Colonic mucosa (tissue), 4 donors: ENCODE measurements around the gene M6PR. TPM values are rescaled to one million over a fixed set of nuclear protein-coding genes. Genes with fewer than 3 reads are reported as not detected.

Source experiments
- DNase-seq: peaks from one replicate; pipeline ENCODE4 v3.0.0-alpha.2; 2020
- H3K27ac ChIP-seq: fragments of 200-600 bp; one replicate; pipeline ENCODE4 v1.8.0; 2021
- H3K27me3 ChIP-seq: fragments of 200-600 bp; one replicate; pipeline ENCODE4 v1.8.0; 2021
- H3K36me3 ChIP-seq: fragments of 200-600 bp; one replicate; pipeline ENCODE4 v1.8.0; 2021
- H3K4me1 ChIP-seq: fragments of 200-600 bp; one replicate; pipeline ENCODE4 v1.8.0; 2021; ENCODE audit warnings: mild to moderate bottlenecking
- H3K4me3 ChIP-seq: fragments of 200-600 bp; one replicate; pipeline ENCODE4 v1.8.0; 2021
- H3K9ac ChIP-seq, 2 donors: one replicate each; pipeline ENCODE4 v1.7.0; 2013; ENCODE audit warnings: control low read depth in 2 of 2, low read depth in 2 of 2, low read length in 2 of 2
- H3K9me3 ChIP-seq: fragments of 200-600 bp; one replicate; pipeline ENCODE4 v1.8.0; 2021
- CTCF ChIP-seq: fragments of 200-600 bp; IDR thresholded peaks from one replicate; pipeline ENCODE4 v1.8.0; 2022; ENCODE audit warnings: antibody characterized with exemption, mild to moderate bottlenecking
- intact Hi-C: fragments of 100-400 bp; cut with DNase I; formaldehyde crosslinking; loops from one replicate; pipeline ENCODE4 v1.14.1; 2022
- total RNA-seq, 2 donors: library from RNA; stranded (reverse); fragmentation: NEBNext Ultra II Directional in 1 of 2; extraction: Animal tissue kit (Norgen Biotek cat#: 25700) in 1 of 2; gene quantifications; one replicate each; pipeline ENCODE4 v1.2.1, GENCODE V29; 2021
- donor health status: healthy.
- donor health status: DM: no; HTN: no; CAD: no.
- donor health status: DM: no; HTN: no; CAD: no.

Gene M6PR
- total RNA-seq, 2 donors from 2014 or later: 84.3 to 122 TPM

GRCh38 chr12:8897081-8897480 is 52.4 kb downstream of the M6PR start:
- Histone ChIP-seq H3K4me1 (no peaks in the 10 kb centered on the region), H3K4me3 (no peak overlapping the region), H3K27me3 (no peaks in the 10 kb centered on the region), H3K9me3 (no peaks in the 10 kb centered on the region), H3K36me3 (no peaks in the 10 kb centered on the region), H3K9ac (no peak overlapping the region), H3K27ac (no peak overlapping the region)
- intact Hi-C loops: no loop called here
- no peak for DNase-seq
- no peak for TF ChIP-seq CTCF

GRCh38 chr12:8894986-8895385 is 54.5 kb downstream of the M6PR start:
- Histone ChIP-seq H3K36me3 (no peaks in the 10 kb centered on the region), H3K4me1 (no peaks in the 10 kb centered on the region), H3K27ac (no peak overlapping the region), H3K4me3 (no peak overlapping the region), H3K9ac (no peak overlapping the region), H3K9me3 (no peaks in the 10 kb centered on the region), H3K27me3 (no peaks in the 10 kb centered on the region)
- intact Hi-C loops: loop anchor here (5.0 kb wide), 1 partner anchor 213 kb away; no protein-coding TSS in a partner anchor
- no peak for TF ChIP-seq CTCF
- DNase-seq: no peak

- Histone ChIP-seq H3K27me3 (no peaks in the 10 kb centered on the region), H3K4me1 (no peaks in the 10 kb centered on the region), H3K27ac (no peak overlapping the region), H3K36me3 (no peaks in the 10 kb centered on the region), H3K4me3 (no peak overlapping the region), H3K9me3 (no peaks in the 10 kb centered on the region), H3K9ac (no peak overlapping the region)
- no peak for DNase-seq
- TF ChIP-seq CTCF: no peak
- intact Hi-C loops: loop anchor here (5.0 kb wide), 1 partner anchor 212 kb away; no protein-coding TSS in a partner anchor
These were observed 55.1 kb downstream of the M6PR start for GRCh38 chr12:8894378-8894777.

GRCh38 chr12:8891976-8892375 is 57.5 kb downstream of the M6PR start:
- Histone ChIP-seq H3K9me3 (no peaks in the 10 kb centered on the region), H3K9ac (no peak overlapping the region), H3K27ac (no peak overlapping the region), H3K36me3 (no peaks in the 10 kb centered on the region), H3K4me3 (no peak overlapping the region), H3K27me3 (no peaks in the 10 kb centered on the region), H3K4me1 (no peaks in the 10 kb centered on the region)
- DNase-seq: no peak
- intact Hi-C loops: loop anchor here (5.0 kb wide), 1 partner anchor 210 kb away; no protein-coding TSS in a partner anchor
- no peak for TF ChIP-seq CTCF

Other genes starting within 250 kb of the M6PR start
- gene A2ML1, start 127.0 kb downstream of the M6PR start, total RNA-seq: not detected
- gene PHC1, start 35.1 kb downstream of the M6PR start, total RNA-seq: 10 to 100 TPM in 1 of 2 donors, 1 to 10 TPM in 1; 7.2 to 12.8 TPM
- 1 to 10 TPM in 1 of 2 donors, under 1 TPM in 1; 0.54 to 1.0 TPM for gene KLRG1, start 39.9 kb upstream of the M6PR start, total RNA-seq
- gene A2M, start 166.3 kb upstream of the M6PR start, total RNA-seq: 100 to 1,000 TPM; 105 to 201 TPM